Fibroblast of the aortic adventitia (primary cell): Measurements from ENCODE around the gene IL36A. TPM values are rescaled to one million over a fixed set of nuclear protein-coding genes. Genes with fewer than 3 reads are reported as not detected.

Experiments used
- DNase-seq: peaks from one replicate; pipeline ENCODE4 v3.0.0-alpha.2; 2010; ENCODE audit warnings: low read depth
- H3K4me3 ChIP-seq: 2 replicates; pipeline ENCODE4 v1.5.1; 2011; ENCODE audit warnings: low read depth, mild to moderate bottlenecking, control low read depth, low read length, moderate library complexity
- CTCF ChIP-seq: IDR thresholded peaks from 2 replicates; pipeline ENCODE4 v1.5.1; 2011; ENCODE audit warnings: mild to moderate bottlenecking, low read length, control low read depth, inconsistent platforms; ENCODE audit not compliant: insufficient read depth
- total RNA-seq: library from RNA; depleted of rRNA; stranded (reverse); fragments of >200 nt; gene quantifications from 2 replicates; pipeline ENCODE4 v1.2.3, GENCODE V29; 2012; ENCODE audit warnings: low replicate concordance

The IL36A gene
- total RNA-seq, 1 donor = not detected

GRCh38 chr2:112985090-112985489 is 20.2 kb upstream of the IL36A start:
- no peak for DNase-seq
- no peak overlapping the region for H3K4me3 ChIP-seq
- no peak for TF ChIP-seq CTCF

GRCh38 chr2:112989611-112990010 is 15.6 kb upstream of the IL36A start:
- no peak for DNase-seq
- TF ChIP-seq CTCF = no peak
- no peak overlapping the region for H3K4me3 ChIP-seq

- no peak for DNase-seq
- TF ChIP-seq CTCF = no peak
- H3K4me3 ChIP-seq = no peak overlapping the region
Observed at GRCh38 chr2:112993831-112994230, 11.4 kb upstream of the IL36A start.

- no peak for TF ChIP-seq CTCF
- no peak for DNase-seq
- no peak overlapping the region for H3K4me3 ChIP-seq
Observed at GRCh38 chr2:112994648-112995047, 10.6 kb upstream of the IL36A start.

- H3K4me3 ChIP-seq = no peak overlapping the region
- no peak for TF ChIP-seq CTCF
- no peak for DNase-seq
Observed at GRCh38 chr2:112995346-112995920, 9.8 kb upstream of the IL36A start.

GRCh38 chr2:112996635-112997034 is 8.6 kb upstream of the IL36A start:
- no peak overlapping the region for H3K4me3 ChIP-seq
- TF ChIP-seq CTCF = no peak
- no peak for DNase-seq

- no peak for TF ChIP-seq CTCF
- H3K4me3 ChIP-seq = no peak overlapping the region
- DNase-seq = no peak
Observed at GRCh38 chr2:112997151-112997550, 8.1 kb upstream of the IL36A start.
